Measurements from ENCODE around the gene ANXA8L1.
"Not testable (repeated sequence)": the region's sequence is repeated elsewhere in the genome, so short reads cannot be mapped to it uniquely, and the experiment has no call there.

Gene ANXA8L1, protein sequence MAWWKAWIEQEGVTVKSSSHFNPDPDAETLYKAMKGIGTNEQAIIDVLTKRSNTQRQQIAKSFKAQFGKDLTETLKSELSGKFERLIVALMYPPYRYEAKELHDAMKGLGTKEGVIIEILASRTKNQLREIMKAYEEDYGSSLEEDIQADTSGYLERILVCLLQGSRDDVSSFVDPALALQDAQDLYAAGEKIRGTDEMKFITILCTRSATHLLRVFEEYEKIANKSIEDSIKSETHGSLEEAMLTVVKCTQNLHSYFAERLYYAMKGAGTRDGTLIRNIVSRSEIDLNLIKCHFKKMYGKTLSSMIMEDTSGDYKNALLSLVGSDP

DNA sequence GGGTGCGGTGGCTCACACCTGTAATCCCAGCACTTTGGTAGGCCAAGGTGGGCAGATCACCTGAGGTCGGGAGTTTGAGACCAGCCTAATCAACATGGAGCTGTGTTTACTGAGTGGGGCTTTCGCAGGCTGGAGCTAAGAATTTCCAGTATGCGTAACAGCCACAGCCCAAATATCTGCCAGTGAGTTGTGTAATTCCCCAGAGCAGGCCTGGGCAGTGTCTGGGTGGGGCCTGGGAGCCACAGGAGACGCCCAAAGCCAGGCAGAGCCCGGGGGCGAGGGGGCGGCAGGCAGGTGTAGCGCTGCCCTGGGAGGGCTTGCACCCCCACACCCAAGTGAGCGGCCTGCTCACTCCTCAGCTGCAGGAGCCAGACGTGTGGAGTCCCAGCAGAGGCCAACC, at the start of gene ANXA8L1:
Gene ANXA8L1 (plus strand): TSS at position 371 of the 400 bp plus-strand sequence. CDS start 76 bp downstream, outside the sequence.
- not testable (repeated sequence) for DNase-seq

DNA sequence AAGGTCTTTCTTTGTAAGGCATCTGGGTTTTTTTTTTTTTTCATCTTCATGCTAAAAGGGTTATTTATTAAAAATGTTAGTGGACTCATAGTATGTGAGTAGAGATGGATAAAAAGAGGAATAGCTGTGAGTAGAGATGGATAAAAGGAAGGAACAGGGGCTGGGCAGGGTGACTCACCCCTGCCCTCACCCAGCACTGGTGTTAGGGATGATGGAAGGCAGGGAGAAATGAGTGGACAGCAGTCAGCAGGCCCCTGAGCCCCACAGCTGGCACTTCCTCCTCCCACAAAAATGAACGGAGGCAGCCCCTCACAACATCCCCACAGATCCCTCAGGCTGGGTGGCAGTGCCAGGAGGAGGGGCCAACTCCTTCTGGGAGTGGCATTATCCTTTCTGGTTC, 49.5 kb upstream of the ANXA8L1 start:
- DNase-seq = no peak

DNA sequence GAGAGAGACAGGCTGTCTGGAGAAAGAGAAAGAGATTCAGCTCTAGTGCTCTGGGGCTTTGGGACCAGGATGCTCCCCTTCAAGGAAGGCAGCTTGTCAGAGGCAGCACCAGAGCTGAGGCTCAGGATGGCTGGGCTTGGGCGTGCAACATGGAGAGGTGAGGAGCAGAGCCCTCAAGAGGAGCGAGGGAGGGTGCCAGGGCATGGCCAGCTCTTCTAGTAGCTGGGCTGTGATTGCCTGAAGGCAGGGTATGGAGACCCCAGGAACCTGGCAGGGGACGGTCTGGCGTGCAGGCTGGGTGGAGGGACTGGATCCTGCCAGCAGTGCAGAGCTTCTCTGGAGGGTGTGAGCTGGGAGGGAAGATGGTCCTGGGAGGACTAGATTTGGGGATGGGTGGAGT, 48.6 kb upstream of the ANXA8L1 start:
- DNase-seq = no peak

DNA sequence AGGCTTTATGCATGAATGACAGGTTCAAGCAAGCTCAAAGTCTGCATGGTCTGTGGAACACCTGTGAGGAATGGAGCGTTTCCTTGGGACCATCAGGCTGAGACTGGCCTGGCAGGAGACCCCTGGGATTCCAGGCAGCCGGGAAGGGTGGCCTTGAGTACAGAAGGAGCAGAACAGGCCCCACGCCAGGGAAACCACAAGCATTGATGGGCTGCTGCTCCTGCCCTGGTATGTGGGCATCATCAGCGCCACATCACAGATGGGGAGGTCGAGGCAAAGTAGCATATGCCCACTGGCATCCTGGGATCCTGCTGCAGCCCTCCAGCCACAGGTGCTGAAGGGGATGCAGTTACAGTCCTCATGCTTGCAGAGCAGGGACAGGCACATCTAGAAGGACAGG, 47.9 kb upstream of the ANXA8L1 start:
- no peak for DNase-seq

DNA sequence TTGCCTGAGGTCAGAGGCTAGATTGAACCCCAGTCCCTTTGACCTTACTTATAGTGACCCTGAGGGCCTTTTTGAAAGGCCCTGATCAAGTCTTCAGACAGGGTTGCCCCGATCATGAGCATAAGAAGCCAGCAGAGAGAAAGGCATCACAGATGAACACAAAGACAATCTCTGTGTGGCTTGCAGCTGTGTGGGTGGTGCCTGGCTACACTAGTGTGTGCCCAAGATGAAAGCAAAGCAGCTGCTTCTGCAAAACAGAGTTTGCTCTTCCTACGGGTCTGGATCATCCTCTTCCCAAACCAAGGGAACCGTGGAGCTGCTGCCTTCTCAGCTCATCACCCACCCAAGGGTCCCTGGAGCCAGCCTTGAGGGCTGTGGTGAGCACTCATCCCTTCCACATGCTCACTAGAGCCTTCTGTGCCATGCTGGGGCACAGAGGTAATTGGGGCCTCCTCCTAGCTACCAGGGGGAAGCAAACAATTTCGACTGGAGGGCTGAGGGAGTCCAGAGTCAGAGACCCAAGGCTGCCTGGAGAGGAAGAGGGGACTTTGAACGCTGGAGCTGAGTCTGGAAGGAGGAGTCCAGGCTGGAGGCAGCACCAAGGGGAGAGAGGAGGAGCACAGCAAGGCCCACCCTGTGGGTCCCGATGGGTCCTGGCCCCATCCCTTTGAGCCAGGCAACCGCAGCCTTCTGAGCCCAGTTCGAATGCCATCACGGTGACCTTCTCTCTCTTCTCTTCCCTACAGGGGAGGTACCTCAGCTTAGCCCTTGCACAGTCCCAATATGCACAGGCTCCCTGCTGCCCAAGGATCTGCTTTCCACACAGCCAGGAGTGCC, 46.5 kb upstream of the ANXA8L1 start:
- DNase-seq = peak; percentile 3 to 23

DNA sequence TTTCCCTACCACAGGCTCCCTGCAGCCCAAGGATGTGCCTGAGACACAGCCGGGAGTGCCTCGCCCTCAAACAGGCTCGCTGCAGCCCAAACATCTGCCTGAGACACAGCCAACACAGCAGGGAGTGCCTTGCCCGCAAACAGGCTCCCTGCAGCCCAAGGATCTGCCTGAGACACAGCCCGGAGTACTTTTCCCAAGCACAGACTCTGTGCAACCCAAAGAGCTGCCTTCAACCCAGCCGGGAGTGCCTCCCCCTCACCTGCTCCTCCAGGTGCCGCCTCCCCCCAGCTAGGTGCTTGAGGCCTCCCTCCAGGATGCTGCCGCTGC, 45.9 kb upstream of the ANXA8L1 start:
- DNase-seq = no peak

DNA sequence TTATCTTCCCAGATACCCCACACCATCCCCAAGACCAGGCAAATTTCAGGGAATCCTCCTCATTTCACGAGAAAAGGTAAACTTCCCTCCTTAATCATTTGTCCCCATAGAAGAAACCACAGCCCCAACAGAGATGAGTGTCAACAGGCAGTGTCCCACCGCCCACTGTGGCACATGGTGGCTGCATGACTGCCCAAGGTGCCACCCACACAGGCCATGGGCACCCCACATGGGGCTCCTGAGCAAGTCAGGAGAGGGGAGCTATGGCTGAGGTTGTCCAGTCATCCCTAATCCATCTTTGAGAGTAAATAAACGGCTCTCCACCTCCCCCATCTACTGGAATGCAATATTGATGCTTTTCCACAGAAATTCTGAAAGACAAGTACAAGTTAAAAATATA, 44.7 kb upstream of the ANXA8L1 start:
- peak in 1 of 2 donors; percentile 16 for DNase-seq

DNA sequence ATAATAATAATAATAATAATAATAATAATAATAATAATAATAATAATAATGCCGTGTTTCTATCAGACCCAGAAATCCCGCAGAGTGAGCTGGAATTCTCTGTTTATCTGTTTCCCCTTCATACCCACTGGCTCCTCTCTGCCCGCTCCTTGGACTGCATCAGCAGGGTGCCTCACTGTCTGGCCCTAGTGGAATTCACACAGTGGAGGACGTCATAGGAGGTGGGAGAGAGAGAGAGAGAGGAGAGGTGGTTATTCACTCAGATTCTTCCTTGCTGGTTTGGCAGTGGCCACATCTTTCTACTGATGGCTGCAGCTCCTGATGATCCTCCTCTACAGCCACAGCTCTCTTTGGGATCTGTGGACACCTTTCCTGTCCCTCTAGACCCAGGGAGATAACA, 10.1 kb upstream of the ANXA8L1 start:
- not testable (repeated sequence) for DNase-seq

DNA sequence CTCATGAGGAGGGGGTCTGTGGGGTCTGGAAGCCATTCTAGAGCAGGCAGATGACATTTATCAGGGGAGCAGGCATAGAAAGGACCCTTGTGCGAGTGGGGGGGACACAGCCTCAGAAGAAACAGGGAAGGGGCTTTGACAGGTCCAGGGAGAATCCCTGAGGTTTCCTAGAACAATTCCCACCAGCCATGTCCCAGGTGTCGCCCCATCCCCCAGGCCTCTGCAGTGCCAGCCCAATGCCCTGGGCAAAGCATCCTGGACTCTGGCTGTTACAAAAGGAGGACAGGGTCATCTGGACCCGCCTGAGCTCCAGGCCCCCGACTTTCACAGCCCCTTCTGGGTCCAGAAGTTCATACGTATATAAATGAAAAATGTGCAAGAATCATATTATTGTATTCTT, 8.4 kb upstream of the ANXA8L1 start:
- DNase-seq = not testable (repeated sequence)

DNA sequence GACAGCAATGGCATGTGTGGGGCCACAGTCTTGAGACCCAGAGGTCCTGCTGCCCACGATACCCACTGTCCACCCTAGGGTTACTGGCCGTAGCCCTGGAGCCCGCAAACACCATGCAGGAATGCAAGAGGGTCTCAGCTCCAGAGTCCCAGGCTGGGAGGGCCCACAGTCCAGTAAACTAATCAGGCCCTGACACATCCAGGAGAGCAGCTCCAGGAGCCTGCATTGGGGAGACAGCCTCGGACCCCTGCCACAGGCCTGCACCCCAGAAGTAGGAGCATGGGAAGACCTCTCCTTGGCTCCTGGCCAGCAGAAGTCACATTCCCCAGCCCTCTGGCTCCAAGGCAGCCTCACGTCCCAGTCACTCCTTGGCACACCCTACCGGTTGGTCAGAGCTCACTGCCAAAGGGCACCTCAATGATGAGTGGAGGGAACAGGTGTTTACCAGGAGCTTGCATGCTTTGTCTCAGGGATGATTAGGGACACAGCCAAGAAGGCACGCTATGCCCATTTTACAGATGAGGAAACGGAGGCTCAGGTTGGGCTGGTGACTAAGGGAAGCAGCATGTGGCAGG, 7.8 kb upstream of the ANXA8L1 start:
- not testable (repeated sequence) for DNase-seq

DNA sequence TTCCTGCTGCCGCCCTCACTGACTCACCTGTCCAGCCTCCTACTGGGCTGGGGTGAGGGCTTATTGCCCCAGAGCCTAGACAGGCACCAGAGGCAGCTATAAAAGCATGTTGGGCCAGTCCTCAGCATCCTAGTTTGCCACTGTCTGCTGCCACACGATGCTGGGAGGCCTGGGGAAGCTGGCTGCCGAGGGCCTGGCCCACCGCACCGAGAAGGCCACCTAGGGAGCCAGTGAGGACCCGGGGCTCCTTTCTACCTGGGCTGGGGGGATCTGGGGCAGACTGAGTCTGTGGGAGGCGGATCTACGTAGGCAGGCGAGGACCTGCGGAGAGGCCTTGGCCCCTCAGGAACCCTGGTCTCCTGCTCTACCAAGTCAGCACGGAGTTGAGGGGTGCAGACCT, 6.6 kb upstream of the ANXA8L1 start:
- DNase-seq = not testable (repeated sequence)

DNA sequence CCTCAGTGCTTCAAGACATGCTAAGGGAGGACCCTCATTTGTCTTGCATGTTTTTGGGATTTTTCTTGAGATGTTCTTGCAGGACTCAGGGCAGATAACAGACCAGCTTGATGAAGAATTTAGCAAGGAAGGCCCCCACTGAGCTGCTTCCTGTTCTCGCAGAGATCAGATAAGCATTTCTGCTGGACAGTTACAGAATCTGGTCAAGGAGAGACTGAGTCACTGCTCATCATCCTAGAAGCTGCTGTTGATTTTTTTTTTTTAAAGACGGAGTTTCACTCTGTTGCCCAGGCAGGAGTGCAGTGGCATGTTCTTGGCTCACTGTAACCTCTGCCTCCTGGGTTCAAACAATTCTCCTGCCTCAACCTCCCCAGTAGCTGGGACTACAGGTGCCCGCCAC, 1.2 kb upstream of the ANXA8L1 start:
- DNase-seq = not testable (repeated sequence)

DNA sequence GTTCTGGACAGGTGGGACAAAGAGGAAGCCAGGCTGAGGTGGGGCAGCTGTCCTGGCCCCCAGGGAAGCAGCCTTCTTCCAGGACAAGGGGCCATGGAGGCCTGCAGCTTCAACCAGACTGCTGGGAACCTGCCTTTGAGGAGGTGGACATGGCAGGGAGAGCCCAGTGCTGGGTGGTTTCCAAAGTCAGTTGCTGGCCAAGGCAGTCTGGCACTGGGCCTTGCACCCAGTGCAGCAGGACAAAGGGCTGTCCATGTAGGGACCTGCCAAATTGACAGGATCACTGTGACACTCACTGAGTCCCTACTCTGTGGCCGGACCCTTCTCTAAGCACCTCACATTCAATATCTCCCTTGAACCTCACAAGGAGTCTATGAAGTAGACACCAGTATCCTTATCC, 1.4 kb downstream of the ANXA8L1 start:
- DNase-seq = not testable (repeated sequence)

DNA sequence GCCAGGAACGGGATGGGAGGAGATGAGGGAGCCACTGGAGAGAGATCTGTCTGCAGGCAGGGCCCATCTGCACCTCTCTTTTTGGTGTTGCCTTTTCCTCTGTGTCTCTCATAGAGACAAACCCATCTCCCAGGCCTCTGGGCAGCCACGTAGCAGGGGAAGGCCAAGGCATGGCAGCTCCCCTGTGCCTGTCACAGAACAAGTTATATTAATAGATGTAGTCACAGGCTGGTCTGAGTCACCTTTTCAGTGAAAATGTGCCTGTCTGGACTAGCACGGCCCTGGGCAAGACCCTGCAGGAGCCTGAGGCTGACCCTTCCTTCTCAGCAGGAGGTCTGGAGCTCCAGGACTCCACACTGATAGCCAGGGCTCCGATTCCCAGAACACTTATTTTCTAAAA, 2.1 kb downstream of the ANXA8L1 start:
- DNase-seq = not testable (repeated sequence)

DNA sequence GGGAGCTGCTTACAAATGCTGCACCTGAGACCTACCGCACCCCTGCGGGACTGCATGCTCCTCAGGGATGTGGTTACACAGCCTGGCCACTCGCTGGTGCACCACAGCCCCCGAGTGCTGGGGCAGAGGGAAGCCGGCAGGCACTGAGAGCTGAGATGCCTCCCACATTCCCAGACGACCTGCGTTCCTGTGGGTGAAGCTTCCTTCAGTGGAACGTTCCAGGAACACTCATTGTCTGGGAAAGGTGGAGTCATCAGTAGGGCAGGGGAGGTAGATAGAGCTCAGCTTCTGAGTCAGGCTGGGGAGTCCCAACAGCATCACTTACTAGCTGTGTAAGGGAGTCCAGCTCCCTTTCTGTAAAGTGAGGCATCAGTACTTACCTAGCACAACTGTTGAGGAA, 2.5 kb downstream of the ANXA8L1 start:
- not testable (repeated sequence) for DNase-seq

DNA sequence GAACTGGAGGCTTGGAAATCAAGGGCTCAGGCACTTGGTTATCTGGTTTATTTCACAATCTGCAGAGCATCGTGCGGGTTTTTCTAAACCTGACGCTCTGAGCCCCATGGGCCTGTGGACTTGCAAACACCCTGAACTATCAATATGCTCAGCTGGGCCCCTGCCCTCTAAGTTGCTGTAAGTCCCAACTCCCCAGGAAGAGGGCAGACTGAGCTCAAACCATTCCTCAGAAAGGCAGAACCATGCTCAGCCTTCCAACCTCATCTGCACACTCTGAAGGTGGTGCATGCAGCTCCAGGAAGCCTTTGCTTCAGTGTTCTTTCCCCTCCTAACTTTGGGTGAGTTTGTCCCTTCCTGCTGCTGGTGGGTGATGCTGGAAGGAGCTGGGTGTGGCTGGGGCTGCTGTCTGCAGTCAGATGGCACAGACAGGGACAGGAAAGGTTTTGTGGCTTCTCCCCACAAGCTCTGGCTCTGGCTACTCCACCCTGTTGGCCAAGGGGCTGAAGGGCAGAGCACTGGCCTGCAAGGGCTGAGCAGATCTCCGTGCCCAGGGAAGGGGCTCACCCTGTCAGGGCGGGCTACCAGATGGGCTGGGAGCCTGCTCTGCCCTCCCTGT, 3.8 kb downstream of the ANXA8L1 start:
- not testable (repeated sequence) for DNase-seq

DNA sequence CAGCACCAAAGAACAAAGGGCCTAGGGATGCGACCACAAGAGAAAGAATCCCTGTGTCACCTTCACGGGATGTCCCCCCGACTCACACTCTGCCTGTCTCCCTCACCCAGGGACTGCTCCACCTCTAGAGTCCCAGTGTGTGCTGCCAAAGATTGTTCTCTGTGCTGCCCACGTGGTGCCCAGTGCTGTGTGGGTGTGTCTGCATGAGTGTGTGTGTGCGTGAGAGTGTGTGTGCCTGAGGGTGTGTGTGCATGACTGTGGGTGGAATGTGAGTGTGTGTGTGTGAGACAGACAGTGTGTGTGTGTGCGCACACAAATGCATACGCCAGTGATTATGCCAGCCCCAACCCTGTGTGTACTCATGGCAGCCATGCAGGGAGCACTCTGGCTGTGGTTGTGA, 10.3 kb downstream of the ANXA8L1 start:
- not testable (repeated sequence) for DNase-seq

DNA sequence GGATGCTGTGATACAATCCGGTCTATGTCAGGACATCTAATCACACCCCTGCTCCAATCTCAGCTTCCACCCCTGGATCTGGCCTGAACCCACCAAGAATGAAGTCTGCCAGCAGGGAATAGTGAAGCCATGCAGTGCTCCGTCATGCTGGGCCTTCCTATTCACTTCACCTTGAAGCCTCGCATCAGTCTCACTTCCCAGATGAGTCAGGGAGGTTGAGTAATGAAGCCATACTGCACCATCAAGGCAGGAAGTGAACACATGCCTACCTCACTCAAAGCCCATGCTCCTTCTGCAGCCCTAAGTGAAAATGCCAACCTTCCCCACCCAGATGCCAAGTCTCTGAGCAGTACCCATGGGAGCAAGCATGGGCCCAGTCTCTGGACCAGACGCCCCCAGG, 11.1 kb downstream of the ANXA8L1 start:
- DNase-seq = not testable (repeated sequence)

DNA sequence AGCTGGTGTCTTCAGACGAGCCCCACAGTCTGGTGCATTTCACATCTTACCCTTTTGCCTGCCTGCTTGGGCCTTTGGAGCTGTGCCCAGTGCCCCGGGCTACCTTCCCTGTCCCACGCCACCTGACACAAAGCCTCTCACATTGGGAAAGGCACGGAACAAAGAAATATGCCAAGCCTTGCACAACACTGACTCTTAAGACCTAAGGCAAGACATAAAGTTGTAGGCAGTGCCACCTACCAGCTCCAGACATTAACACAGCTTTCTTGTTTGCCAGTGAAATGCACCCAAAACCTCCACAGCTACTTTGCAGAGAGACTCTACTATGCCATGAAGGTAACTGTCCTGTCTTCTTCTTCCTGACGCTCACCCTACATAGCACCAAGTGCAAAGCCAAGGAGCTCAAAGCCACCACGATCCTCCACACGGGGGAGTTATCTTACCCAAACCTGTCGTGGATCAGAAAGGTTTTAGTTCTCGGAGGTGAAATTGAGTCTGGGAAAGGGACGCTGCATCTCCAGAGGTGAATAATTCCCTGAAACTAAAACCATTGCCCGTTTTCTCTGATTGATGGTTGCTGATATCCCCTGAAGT, 11.8 kb downstream of the ANXA8L1 start:
- not testable (repeated sequence) for DNase-seq

DNA sequence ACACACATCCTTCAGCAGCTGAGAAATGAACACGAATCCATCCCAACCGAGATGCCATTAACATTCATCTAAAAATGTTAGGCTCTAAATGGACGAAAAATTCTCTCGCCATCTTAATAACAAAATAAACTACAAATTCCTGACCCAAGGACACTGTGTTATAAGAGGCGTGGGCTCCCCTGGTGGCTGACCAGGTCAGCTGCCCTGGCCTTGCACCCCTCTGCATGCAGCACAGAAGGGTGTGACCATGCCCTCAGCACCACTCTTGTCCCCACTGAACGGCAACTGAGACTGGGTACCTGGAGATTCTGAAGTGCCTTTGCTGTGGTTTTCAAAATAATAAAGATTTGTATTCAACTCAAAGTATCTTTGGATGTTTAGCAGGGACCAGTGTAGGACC, 15.8 kb downstream of the ANXA8L1 start:
- DNase-seq = not testable (repeated sequence)

DNA sequence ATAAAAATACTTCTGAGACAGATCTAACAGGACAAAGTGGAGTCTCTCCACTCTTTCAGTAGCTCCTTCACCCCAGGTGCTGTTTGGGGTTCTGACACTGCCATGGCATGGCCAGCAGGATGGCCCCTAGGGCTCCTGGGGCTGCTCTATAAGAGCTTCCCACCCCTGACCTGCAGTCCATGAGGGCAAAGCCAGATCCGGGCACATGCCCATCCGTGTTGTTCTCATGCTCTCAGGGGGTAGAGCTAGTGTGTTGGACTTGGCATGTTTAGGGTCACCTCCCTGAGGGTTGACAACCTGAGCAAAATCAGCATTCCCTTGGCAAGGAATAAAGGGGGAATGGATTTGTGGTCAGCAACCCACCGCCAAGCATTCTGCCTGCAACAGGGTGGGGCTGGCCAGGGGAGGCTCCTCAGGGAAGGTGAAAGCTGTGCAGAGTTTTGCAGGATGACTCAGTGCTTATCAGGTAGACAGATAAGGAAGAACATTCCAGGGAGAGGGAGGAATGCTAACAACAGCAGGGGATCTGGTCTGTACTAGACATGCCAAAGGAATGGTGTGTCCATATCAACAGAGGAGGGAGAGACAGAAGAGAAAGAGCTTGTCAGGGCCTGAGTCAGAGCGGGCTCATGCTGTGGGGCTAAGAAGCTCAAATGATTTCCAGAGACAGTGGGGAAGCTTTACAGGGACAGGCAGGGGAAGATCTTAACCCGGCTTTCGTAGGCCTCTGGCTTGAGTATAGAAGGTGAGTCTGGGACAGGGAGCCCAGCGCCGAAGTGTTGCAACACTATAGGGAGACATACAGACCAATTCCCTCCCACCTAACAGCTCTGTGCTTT, 21.1 kb downstream of the ANXA8L1 start:
- not testable (repeated sequence) for DNase-seq

DNA sequence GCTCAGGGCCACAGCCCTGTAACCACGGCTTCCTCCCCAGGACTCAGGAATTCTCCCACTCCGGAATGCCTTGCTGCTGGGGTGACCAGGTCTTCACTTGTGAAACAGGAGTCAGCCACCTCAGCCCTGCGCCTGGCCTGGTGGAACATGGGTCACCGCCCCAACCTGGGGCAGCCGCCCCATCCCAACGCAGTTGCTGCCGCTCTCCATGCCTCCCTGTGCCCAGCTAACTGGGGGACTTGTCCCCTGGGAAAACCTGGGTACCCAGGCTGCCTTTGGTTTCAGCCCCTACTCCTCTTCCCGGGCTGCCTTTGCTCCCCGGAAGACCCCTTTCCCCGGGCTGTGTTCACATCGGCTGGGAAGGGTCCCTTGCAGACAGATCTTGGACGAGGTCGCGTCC, 22.2 kb downstream of the ANXA8L1 start:
- DNase-seq = not testable (repeated sequence)

Measured in inflammatory macrophage treated with lipopolysaccharide for 1 hour (primary cell).